HG02885 (cell line): ENCODE results near the gene CHRM4.
"Not testable (repeated sequence)": the region's sequence is repeated elsewhere in the genome, so short reads cannot be mapped to it uniquely, and the experiment has no call there.

ENCODE experiments used
- ATAC-seq: cut with Tn5 transposase; IDR thresholded peaks from one replicate; pipeline ENCODE4 v1.9.1; 2021; ENCODE audit warnings: mild to moderate bottlenecking; ENCODE audit not compliant: unreplicated experiment, poor library complexity

The CHRM4 gene

GRCh38 chr11:46371262-46371661, 20.3 kb downstream of the CHRM4 start:
- not testable (repeated sequence) for ATAC-seq

GRCh38 chr11:46370253-46370652, 21.3 kb downstream of the CHRM4 start:
- no peak for ATAC-seq

- ATAC-seq = peak; percentile 69
These were observed 22.0 kb downstream of the CHRM4 start for GRCh38 chr11:46369458-46370152.

- ATAC-seq = no peak
These were observed 23.7 kb downstream of the CHRM4 start for GRCh38 chr11:46367916-46368267.

- ATAC-seq = peak; percentile 72
These were observed 24.2 kb downstream of the CHRM4 start for GRCh38 chr11:46367244-46367915.

GRCh38 chr11:46366661-46367161, 24.9 kb downstream of the CHRM4 start:
- ATAC-seq = no peak

- ATAC-seq = no peak
These were observed 25.3 kb downstream of the CHRM4 start for GRCh38 chr11:46366260-46366659.

- ATAC-seq = no peak
These were observed 26.8 kb downstream of the CHRM4 start for GRCh38 chr11:46364791-46365190.

- no peak for ATAC-seq
These were observed 27.5 kb downstream of the CHRM4 start for GRCh38 chr11:46364056-46364455.

- ATAC-seq = no peak
These were observed 28.0 kb downstream of the CHRM4 start for GRCh38 chr11:46363455-46364005.

- no peak for ATAC-seq
These were observed 28.6 kb downstream of the CHRM4 start for GRCh38 chr11:46363031-46363407.

GRCh38 chr11:46362156-46363030, 29.2 kb downstream of the CHRM4 start:
- ATAC-seq = no peak

GRCh38 chr11:46361283-46362155, 30.1 kb downstream of the CHRM4 start:
- ATAC-seq = peak; percentile 95

- ATAC-seq = peak; percentile 25
These were observed 30.7 kb downstream of the CHRM4 start for GRCh38 chr11:46360878-46361277.

- ATAC-seq = no peak
These were observed 31.6 kb downstream of the CHRM4 start for GRCh38 chr11:46359953-46360352.

GRCh38 chr11:46357483-46357936, 34.1 kb downstream of the CHRM4 start:
- ATAC-seq = no peak

- ATAC-seq = no peak
These were observed 34.6 kb downstream of the CHRM4 start for GRCh38 chr11:46356924-46357482.

GRCh38 chr11:46353698-46354097, 37.9 kb downstream of the CHRM4 start:
- no peak for ATAC-seq
